Measurements from ENCODE around the gene WNK2. TPM values are rescaled to one million over a fixed set of nuclear protein-coding genes. Genes with fewer than 3 reads are reported as not detected.

The WNK2 gene
- total and polyA plus RNA-seq, 2 experiments from 2014 or later = 34.5 to 92.2 TPM

- TF ChIP-seq CTCF (IDR thresholded peaks at IDR 0.05; ENCODE audit: low read depth, low read length) = no peak
- peaks cover 4% of the 10 kb centered on the region for H3K4me1 ChIP-seq (ENCODE audit: low read depth)
- peaks cover 5% of the 10 kb centered on the region for H3K36me3 ChIP-seq
- no peaks in the 10 kb centered on the region for H3K27me3 ChIP-seq
- no peaks in the 10 kb centered on the region for H3K9me3 ChIP-seq (ENCODE audit: low read depth)
- peak in 1 of 2 donors; percentile 7 for DNase-seq (ENCODE audit: low read depth in 1 of 2, low spot score in 1 of 2)
- no peak overlapping the region for H3K27ac ChIP-seq
- H3K4me3 ChIP-seq = no peak overlapping the region
Observed at GRCh38 chr9:93278144-93278543, 94.2 kb downstream of the WNK2 start.

- Histone ChIP-seq H3K4me3 (no peak overlapping the region), H3K9me3 (ENCODE audit: low read depth) (no peaks in the 10 kb centered on the region), H3K4me1 (ENCODE audit: low read depth) (peaks cover 4% of the 10 kb centered on the region), H3K36me3 (peaks cover 5% of the 10 kb centered on the region), H3K27me3 (no peaks in the 10 kb centered on the region), H3K27ac (no peak overlapping the region)
- TF ChIP-seq CTCF (IDR thresholded peaks at IDR 0.05; ENCODE audit: low read depth, low read length) = no peak
- DNase-seq (ENCODE audit: low read depth in 1 of 2, low spot score in 1 of 2) = no peak
Observed at GRCh38 chr9:93280661-93281259, 96.8 kb downstream of the WNK2 start.

- no peaks in the 10 kb centered on the region for H3K4me1 ChIP-seq (ENCODE audit: low read depth)
- no peaks in the 10 kb centered on the region for H3K36me3 ChIP-seq
- H3K27me3 ChIP-seq = no peaks in the 10 kb centered on the region
- H3K27ac ChIP-seq = no peak overlapping the region
- no peak overlapping the region for H3K4me3 ChIP-seq
- no peak for TF ChIP-seq CTCF (IDR thresholded peaks at IDR 0.05; ENCODE audit: low read depth, low read length)
- H3K9me3 ChIP-seq (ENCODE audit: low read depth) = no peaks in the 10 kb centered on the region
- no peak for DNase-seq (ENCODE audit: low read depth in 1 of 2, low spot score in 1 of 2)
Observed at GRCh38 chr9:93286252-93287188, 102.6 kb downstream of the WNK2 start.

GRCh38 chr9:93287189-93287552 lies 103.2 kb downstream of the WNK2 start:
- Histone ChIP-seq H3K4me3 (no peak overlapping the region), H3K36me3 (no peaks in the 10 kb centered on the region), H3K27ac (no peak overlapping the region), H3K27me3 (no peaks in the 10 kb centered on the region), H3K9me3 (ENCODE audit: low read depth) (no peaks in the 10 kb centered on the region), H3K4me1 (ENCODE audit: low read depth) (no peaks in the 10 kb centered on the region)
- TF ChIP-seq CTCF (IDR thresholded peaks at IDR 0.05; ENCODE audit: low read depth, low read length) = no peak
- no peak for DNase-seq (ENCODE audit: low read depth in 1 of 2, low spot score in 1 of 2)

GRCh38 chr9:93287593-93287992 lies 103.7 kb downstream of the WNK2 start:
- TF ChIP-seq CTCF (IDR thresholded peaks at IDR 0.05; ENCODE audit: low read depth, low read length) = no peak
- no peaks in the 10 kb centered on the region for H3K4me1 ChIP-seq (ENCODE audit: low read depth)
- no peak for DNase-seq (ENCODE audit: low read depth in 1 of 2, low spot score in 1 of 2)
- no peak overlapping the region for H3K27ac ChIP-seq
- no peaks in the 10 kb centered on the region for H3K9me3 ChIP-seq (ENCODE audit: low read depth)
- H3K27me3 ChIP-seq = no peaks in the 10 kb centered on the region
- H3K4me3 ChIP-seq = no peak overlapping the region
- H3K36me3 ChIP-seq = no peaks in the 10 kb centered on the region

Measured in cardiac muscle cell (in vitro differentiated cells and primary cell).